Measurements from ENCODE around the gene ZC3H13.
A peak's percentile ranks its signal among the peaks of the same experiment; 100 is the strongest.

Gene ZC3H13

GRCh38 chr13:45933203-45933908 is 119.2 kb downstream of the ZC3H13 start:
- H3K9me3 ChIP-seq (ENCODE audit: control insufficient read depth, insufficient read depth, low read depth, low read length): no peaks in the 10 kb centered on the region
- H3K4me1 ChIP-seq (ENCODE audit: control insufficient read depth, insufficient read depth, low read length): no peaks in the 10 kb centered on the region
- H3K36me3 ChIP-seq (ENCODE audit: control insufficient read depth in 2 of 2, insufficient read depth in 1 of 2, low read length in 2 of 2): no peaks in the 10 kb centered on the region
- POLR2A ChIA-PET: no interaction called here
- TF ChIP-seq GLI4 (tag by site-specific recombination; IDR thresholded peaks at IDR 0.05) (no peak), HOXD13 (CRISPR knock-in tag; IDR thresholded peaks at IDR 0.05; ENCODE audit: borderline replicate concordance) (no peak), ZNF302 (tag by site-specific recombination; IDR thresholded peaks at IDR 0.05; ENCODE audit: low read depth) (no peak), ZNF596 (tag by site-specific recombination; IDR thresholded peaks at IDR 0.05) (peak; percentile 52; the same call in 1 of the 2 replicates)
- H3K27ac ChIP-seq (ENCODE audit: extremely low read depth, low read depth, low read length): no peak overlapping the region
- CTCF ChIA-PET: interaction anchor here (0.7 kb wide), 2 partner anchors 14 to 280 kb away, joined by 3 read pairs; no protein-coding TSS in a partner anchor
- H3K4me3 ChIP-seq (ENCODE audit: low read depth, low read length): no peak overlapping the region

DNA sequence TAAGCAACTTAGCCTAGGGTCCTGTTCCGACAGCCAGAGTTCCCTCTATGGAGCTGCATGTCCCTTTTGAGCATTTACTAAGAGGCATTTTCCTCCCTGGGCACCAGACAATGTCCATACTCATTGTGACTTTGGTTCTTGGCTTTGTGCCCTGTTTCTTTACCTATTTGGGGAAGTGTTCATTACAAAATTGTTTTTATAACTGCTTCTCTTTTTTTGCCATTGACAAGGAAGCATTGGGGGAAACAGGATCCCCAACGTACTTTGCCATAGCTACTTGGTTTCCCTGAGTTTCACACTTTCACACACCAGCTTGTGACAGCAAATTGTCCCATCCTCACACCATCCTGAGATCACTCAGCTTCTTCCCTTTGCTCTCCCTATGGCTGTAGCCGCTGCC is 119.9 kb downstream of the ZC3H13 start:
- TF ChIP-seq ZFP3 (tag by site-specific recombination; IDR thresholded peaks at IDR 0.05; ENCODE audit: low read depth) (no peak), ZNF404 (tag by site-specific recombination; IDR thresholded peaks at IDR 0.05) (no peak), PRDM6 (tag by site-specific recombination; IDR thresholded peaks at IDR 0.05) (no peak), ZSCAN23 (tag by site-specific recombination; IDR thresholded peaks at IDR 0.05) (no peak), ZNF274 (IDR thresholded peaks at IDR 0.05; ENCODE audit: low read length) (no peak), ZNF274 (tag by site-specific recombination; IDR thresholded peaks at IDR 0.05; ENCODE audit: borderline replicate concordance) (no peak), REPIN1 (tag by site-specific recombination; IDR thresholded peaks at IDR 0.05; ENCODE audit: low read depth) (no peak), ZNF239 (tag by site-specific recombination; IDR thresholded peaks at IDR 0.05) (no peak), ZNF175 (tag by site-specific recombination; IDR thresholded peaks at IDR 0.05) (no peak), ZBTB1 (tag by site-specific recombination; IDR thresholded peaks at IDR 0.05) (no peak), ZNF280C (tag by site-specific recombination; IDR thresholded peaks at IDR 0.05) (no peak), ZNF785 (tag by site-specific recombination; IDR thresholded peaks at IDR 0.05) (no peak), ZNF768 (tag by site-specific recombination; IDR thresholded peaks at IDR 0.05) (no peak), ZNF311 (tag by site-specific recombination; IDR thresholded peaks at IDR 0.05; ENCODE audit: borderline replicate concordance) (no peak), ZNF324 (tag by site-specific recombination; IDR thresholded peaks at IDR 0.05) (no peak), GLI2 (tag by site-specific recombination; IDR thresholded peaks at IDR 0.05; ENCODE audit: borderline replicate concordance, low read depth) (no peak), ZNF394 (tag by site-specific recombination; IDR thresholded peaks at IDR 0.05; ENCODE audit: borderline replicate concordance) (no peak)
- TF ChIP-seq, protein P1, sequence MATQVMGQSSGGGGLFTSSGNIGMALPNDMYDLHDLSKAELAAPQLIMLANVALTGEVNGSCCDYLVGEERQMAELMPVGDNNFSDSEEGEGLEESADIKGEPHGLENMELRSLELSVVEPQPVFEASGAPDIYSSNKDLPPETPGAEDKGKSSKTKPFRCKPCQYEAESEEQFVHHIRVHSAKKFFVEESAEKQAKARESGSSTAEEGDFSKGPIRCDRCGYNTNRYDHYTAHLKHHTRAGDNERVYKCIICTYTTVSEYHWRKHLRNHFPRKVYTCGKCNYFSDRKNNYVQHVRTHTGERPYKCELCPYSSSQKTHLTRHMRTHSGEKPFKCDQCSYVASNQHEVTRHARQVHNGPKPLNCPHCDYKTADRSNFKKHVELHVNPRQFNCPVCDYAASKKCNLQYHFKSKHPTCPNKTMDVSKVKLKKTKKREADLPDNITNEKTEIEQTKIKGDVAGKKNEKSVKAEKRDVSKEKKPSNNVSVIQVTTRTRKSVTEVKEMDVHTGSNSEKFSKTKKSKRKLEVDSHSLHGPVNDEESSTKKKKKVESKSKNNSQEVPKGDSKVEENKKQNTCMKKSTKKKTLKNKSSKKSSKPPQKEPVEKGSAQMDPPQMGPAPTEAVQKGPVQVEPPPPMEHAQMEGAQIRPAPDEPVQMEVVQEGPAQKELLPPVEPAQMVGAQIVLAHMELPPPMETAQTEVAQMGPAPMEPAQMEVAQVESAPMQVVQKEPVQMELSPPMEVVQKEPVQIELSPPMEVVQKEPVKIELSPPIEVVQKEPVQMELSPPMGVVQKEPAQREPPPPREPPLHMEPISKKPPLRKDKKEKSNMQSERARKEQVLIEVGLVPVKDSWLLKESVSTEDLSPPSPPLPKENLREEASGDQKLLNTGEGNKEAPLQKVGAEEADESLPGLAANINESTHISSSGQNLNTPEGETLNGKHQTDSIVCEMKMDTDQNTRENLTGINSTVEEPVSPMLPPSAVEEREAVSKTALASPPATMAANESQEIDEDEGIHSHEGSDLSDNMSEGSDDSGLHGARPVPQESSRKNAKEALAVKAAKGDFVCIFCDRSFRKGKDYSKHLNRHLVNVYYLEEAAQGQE (tag by site-specific recombination; IDR thresholded peaks at IDR 0.05): no peak
- POLR2A ChIA-PET: no interaction called here
- H3K4me1 ChIP-seq (ENCODE audit: control insufficient read depth, insufficient read depth, low read length): no peaks in the 10 kb centered on the region
- no peaks in the 10 kb centered on the region for H3K9me3 ChIP-seq (ENCODE audit: control insufficient read depth, insufficient read depth, low read depth, low read length)
- CTCF ChIA-PET: no interaction called here
- H3K27ac ChIP-seq (ENCODE audit: extremely low read depth, low read depth, low read length): no peak overlapping the region
- no peaks in the 10 kb centered on the region for H3K36me3 ChIP-seq (ENCODE audit: control insufficient read depth in 2 of 2, insufficient read depth in 1 of 2, low read length in 2 of 2)
- H3K4me3 ChIP-seq (ENCODE audit: low read depth, low read length): no peak overlapping the region
